Nephron (organoid): ENCODE data around the gene SLC22A2.
A peak's percentile ranks its signal among the peaks of the same experiment; 100 is the strongest.

ENCODE experiments used
- H3K27ac Mint-ChIP-seq, 3 experiments: 2 replicates each; pipeline ENCODE4 v1.8.0; 2020; ENCODE audit warnings: mixed read lengths in 3 of 3, mild to moderate bottlenecking in 2 of 3, moderate library complexity in 1 of 3
- H3K27me3 Mint-ChIP-seq: 2 replicates; pipeline ENCODE4 v1.8.0; 2021; ENCODE audit warnings: low read depth, mild to moderate bottlenecking, moderate library complexity, mixed read lengths
- H3K36me3 Mint-ChIP-seq: 2 replicates; pipeline ENCODE4 v1.8.0; 2020; ENCODE audit warnings: low read depth, mixed read lengths
- H3K4me1 Mint-ChIP-seq: 2 replicates; pipeline ENCODE4 v1.8.0; 2020; ENCODE audit warnings: mixed read lengths
- H3K4me3 Mint-ChIP-seq, 3 experiments: 2 replicates each; pipeline ENCODE4 v1.8.0; 2020; ENCODE audit warnings: mild to moderate bottlenecking in 3 of 3, mixed read lengths in 3 of 3, moderate library complexity in 2 of 3
- H3K9me3 Mint-ChIP-seq: 2 replicates; pipeline ENCODE4 v1.8.0; 2020; ENCODE audit warnings: mixed read lengths
- CTCF ChIP-seq, 3 experiments: fragments of 200-600 bp; sonication (generic); IDR thresholded peaks; one replicate each; pipeline ENCODE4 v1.5.0; 2021; ENCODE audit warnings: antibody characterized with exemption in 3 of 3; ENCODE audit not compliant: unreplicated experiment in 3 of 3

The SLC22A2 gene

GRCh38 chr6:160282444-160282843 is 23.8 kb upstream of the SLC22A2 start:
- no peak overlapping the region for H3K27ac Mint-ChIP-seq
- TF ChIP-seq CTCF (IDR thresholded peaks at IDR 0.05; ENCODE audit: unreplicated experiment in 3 of 3), result no peak

GRCh38 chr6:160279850-160280249 is 21.2 kb upstream of the SLC22A2 start:
- H3K27me3 Mint-ChIP-seq, result peaks cover 6% of the 10 kb centered on the region
- no peak for TF ChIP-seq CTCF (IDR thresholded peaks at IDR 0.05; ENCODE audit: unreplicated experiment in 3 of 3)
- no peaks in the 10 kb centered on the region for H3K36me3 Mint-ChIP-seq
- peaks cover 2% of the 10 kb centered on the region for H3K9me3 Mint-ChIP-seq
- peaks cover 12% of the 10 kb centered on the region for H3K4me1 Mint-ChIP-seq
- no peak overlapping the region for H3K27ac Mint-ChIP-seq
- no peak overlapping the region for H3K4me3 Mint-ChIP-seq

More at GRCh38 chr6:160282444-160282843, 23.8 kb upstream of the SLC22A2 start:
- H3K9me3 Mint-ChIP-seq, result peaks cover 9% of the 10 kb centered on the region
- peaks cover 5% of the 10 kb centered on the region for H3K4me1 Mint-ChIP-seq
- H3K27me3 Mint-ChIP-seq, result peaks cover 3% of the 10 kb centered on the region
- no peaks in the 10 kb centered on the region for H3K36me3 Mint-ChIP-seq
- no peak overlapping the region for H3K4me3 Mint-ChIP-seq

GRCh38 chr6:160278786-160279310 is 20.2 kb upstream of the SLC22A2 start:
- H3K36me3 Mint-ChIP-seq, result no peaks in the 10 kb centered on the region

GRCh38 chr6:160278311-160278710 is 19.7 kb upstream of the SLC22A2 start:
- no peaks in the 10 kb centered on the region for H3K36me3 Mint-ChIP-seq
- no peak overlapping the region for H3K27ac Mint-ChIP-seq
- H3K9me3 Mint-ChIP-seq, result no peaks in the 10 kb centered on the region
- TF ChIP-seq CTCF (IDR thresholded peaks at IDR 0.05; ENCODE audit: unreplicated experiment in 3 of 3), result no peak
- H3K4me3 Mint-ChIP-seq, result no peak overlapping the region
- peaks cover 6% of the 10 kb centered on the region for H3K27me3 Mint-ChIP-seq
- H3K4me1 Mint-ChIP-seq, result peaks cover 12% of the 10 kb centered on the region

More at GRCh38 chr6:160278786-160279310, 20.2 kb upstream of the SLC22A2 start:
- H3K4me1 Mint-ChIP-seq, result peaks cover 12% of the 10 kb centered on the region
- TF ChIP-seq CTCF (IDR thresholded peaks at IDR 0.05; ENCODE audit: unreplicated experiment in 3 of 3), result no peak
- no peak overlapping the region for H3K27ac Mint-ChIP-seq
- H3K27me3 Mint-ChIP-seq, result peaks cover 6% of the 10 kb centered on the region
- H3K4me3 Mint-ChIP-seq, result no peak overlapping the region
- H3K9me3 Mint-ChIP-seq, result no peaks in the 10 kb centered on the region

GRCh38 chr6:160277546-160277945 is 18.9 kb upstream of the SLC22A2 start:
- Mint-ChIP-seq H3K4me3 (no peak overlapping the region), H3K27ac (peak overlapping the region in 1 of 3 experiments; percentile 62), H3K36me3 (no peaks in the 10 kb centered on the region), H3K27me3 (peaks cover 6% of the 10 kb centered on the region), H3K9me3 (no peaks in the 10 kb centered on the region), H3K4me1 (peaks cover 12% of the 10 kb centered on the region)
- TF ChIP-seq CTCF (IDR thresholded peaks at IDR 0.05; ENCODE audit: unreplicated experiment in 3 of 3), result no peak

- no peak for TF ChIP-seq CTCF (IDR thresholded peaks at IDR 0.05; ENCODE audit: unreplicated experiment in 3 of 3)
- Mint-ChIP-seq H3K4me1 (peaks cover 12% of the 10 kb centered on the region), H3K36me3 (no peaks in the 10 kb centered on the region), H3K27me3 (peaks cover 6% of the 10 kb centered on the region), H3K9me3 (no peaks in the 10 kb centered on the region), H3K27ac (peak overlapping the region in 1 of 3 experiments; percentile 62), H3K4me3 (no peak overlapping the region)
These were observed 18.5 kb upstream of the SLC22A2 start for GRCh38 chr6:160277144-160277543.
